ENCODE results near the gene SLX9. TPM values are rescaled to one million over a fixed set of nuclear protein-coding genes. Genes with fewer than 3 reads are reported as not detected.
A peak's percentile ranks its signal among the peaks of the same experiment; 100 is the strongest.

The SLX9 gene
- total RNA-seq, 1 experiment from 2014 or later = 74.3 TPM

- Histone ChIP-seq H3K4me1 (ENCODE audit: insufficient read depth, low read length) (peaks cover 3% of the 10 kb centered on the region; the same call in 1 of the 2 replicates), H3K27ac (ENCODE audit: insufficient read length, low read depth, low read length) (no peak overlapping the region), H4K5ac (ENCODE audit: insufficient read length, low read depth, low read length) (peak overlapping the region; percentile 7), H3K18ac (ENCODE audit: insufficient read length, low read depth, low read length) (peak overlapping the region; percentile 20), H3K56ac (ENCODE audit: insufficient read length, low read depth, low read length) (no peak overlapping the region), H2BK15ac (ENCODE audit: low read depth, low read length) (no peak overlapping the region), H3K79me1 (ENCODE audit: insufficient read depth, low read depth, low read length, poor library complexity, severe bottlenecking) (no peaks in the 10 kb centered on the region), H3K23ac (ENCODE audit: insufficient read length, low read depth, low read length) (no peak overlapping the region), H3T11ph (ENCODE audit: low read length) (no peak overlapping the region), H4K91ac (ENCODE audit: insufficient read length, low read depth, low read length) (no peak overlapping the region), H3K9me3 (ENCODE audit: control insufficient read depth, low read depth, low read length) (no peaks in the 10 kb centered on the region), H2BK120ac (ENCODE audit: low read depth, low read length, poor library complexity, severe bottlenecking) (no peak overlapping the region), H3K4me2 (ENCODE audit: insufficient read depth, insufficient read length, low read length) (peak overlapping the region; percentile 46), H3K27me3 (ENCODE audit: insufficient read depth, low read length) (peaks cover 50% of the 10 kb centered on the region; the same call in 1 of the 2 replicates), H3K9ac (ENCODE audit: extremely low read depth, insufficient read length, low read length) (no peak overlapping the region), H2BK5ac (ENCODE audit: insufficient read length, low read length) (no peak overlapping the region), H3K79me2 (ENCODE audit: insufficient read depth, low read length) (no peaks in the 10 kb centered on the region), H2BK12ac (ENCODE audit: insufficient read length, low read depth, low read length) (no peak overlapping the region), H3K14ac (ENCODE audit: insufficient read depth, low read length) (peak overlapping the region; percentile 20; the same call in 1 of the 2 replicates), H3K4ac (ENCODE audit: low read depth, low read length) (no peak overlapping the region), H2BK20ac (ENCODE audit: low read depth, low read length, poor library complexity, severe bottlenecking) (no peak overlapping the region), H4K20me1 (ENCODE audit: control insufficient read depth, insufficient read depth, insufficient read length) (no peaks in the 10 kb centered on the region), H2AK5ac (ENCODE audit: insufficient read length, low read length) (no peak overlapping the region), H4K8ac (replicated peaks; ENCODE audit: insufficient read length, low read depth, low read length) (peak overlapping the region; percentile 22), H3K23me2 (ENCODE audit: insufficient read length, low read depth, low read length, poor library complexity, severe bottlenecking) (no peaks in the 10 kb centered on the region), H2AFZ (ENCODE audit: low read length) (no peak overlapping the region)
- WGBS (ENCODE audit: extremely low coverage, insufficient read length, low lambda C conversion rate) = 100% methylated on average over 2 of the region's 28 CpGs
- no peak for TF ChIP-seq CTCF (conservative IDR thresholded peaks at IDR 0.05)
- peaks cover 2 to 13% of the 10 kb centered on the region in 2 experiments for H3K4me1 Mint-ChIP-seq
- no peaks in the 10 kb centered on the region for H3K36me3 Mint-ChIP-seq (ENCODE audit: insufficient read depth in 1 of 3, low read depth in 3 of 3)
- no peak for DNase-seq
- H3K9me3 Mint-ChIP-seq = no peaks in the 10 kb centered on the region; a peak in 1 of 5 replicates
- H3K27me3 Mint-ChIP-seq (ENCODE audit: low read depth) = peaks cover 69% of the 10 kb centered on the region
- H3K27ac Mint-ChIP-seq = no peak overlapping the region
- H3K4me3 Mint-ChIP-seq = peak overlapping the region in 1 of 2 experiments; percentile 40; a peak in 4 of 5 replicates
These were observed 19.7 kb upstream of the SLX9 start for GRCh38 chr21:44919913-44920693.
